OCI-LY3 (cell line): Measurements from ENCODE around the gene INSRR.

Experiments
- EZH2phosphoT487 ChIP-seq: fragments of 200-600 bp; shearing (Covaris generic); IDR thresholded peaks from 2 replicates; pipeline ENCODE4 v1.6.1; 2018; ENCODE audit warnings: antibody characterized with exemption, mixed run types, low read depth
- TF ChIP-seq, protein P1 (sequence below): fragments of 200-600, 300-600 bp; sonication (generic); IDR thresholded peaks from 2 replicates; pipeline ENCODE4 v1.5.1; 2014; ENCODE audit warnings: antibody characterized with exemption, low read length, low read depth

GRCh38 chr1:156805766-156806511, 53.0 kb downstream of the INSRR start:
- TF ChIP-seq, protein P1, sequence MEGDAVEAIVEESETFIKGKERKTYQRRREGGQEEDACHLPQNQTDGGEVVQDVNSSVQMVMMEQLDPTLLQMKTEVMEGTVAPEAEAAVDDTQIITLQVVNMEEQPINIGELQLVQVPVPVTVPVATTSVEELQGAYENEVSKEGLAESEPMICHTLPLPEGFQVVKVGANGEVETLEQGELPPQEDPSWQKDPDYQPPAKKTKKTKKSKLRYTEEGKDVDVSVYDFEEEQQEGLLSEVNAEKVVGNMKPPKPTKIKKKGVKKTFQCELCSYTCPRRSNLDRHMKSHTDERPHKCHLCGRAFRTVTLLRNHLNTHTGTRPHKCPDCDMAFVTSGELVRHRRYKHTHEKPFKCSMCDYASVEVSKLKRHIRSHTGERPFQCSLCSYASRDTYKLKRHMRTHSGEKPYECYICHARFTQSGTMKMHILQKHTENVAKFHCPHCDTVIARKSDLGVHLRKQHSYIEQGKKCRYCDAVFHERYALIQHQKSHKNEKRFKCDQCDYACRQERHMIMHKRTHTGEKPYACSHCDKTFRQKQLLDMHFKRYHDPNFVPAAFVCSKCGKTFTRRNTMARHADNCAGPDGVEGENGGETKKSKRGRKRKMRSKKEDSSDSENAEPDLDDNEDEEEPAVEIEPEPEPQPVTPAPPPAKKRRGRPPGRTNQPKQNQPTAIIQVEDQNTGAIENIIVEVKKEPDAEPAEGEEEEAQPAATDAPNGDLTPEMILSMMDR, result no peak
- no peak for TF ChIP-seq EZH2phosphoT487
